HG02840 (cell line): ENCODE measurements around the gene JPH4.

ENCODE experiments used
- ATAC-seq: cut with Tn5 transposase; IDR thresholded peaks from one replicate; pipeline ENCODE4 v1.9.1; 2021; ENCODE audit warnings: mild to moderate bottlenecking, moderate library complexity, moderate number of reproducible peaks; ENCODE audit not compliant: unreplicated experiment, low FRiP score

The JPH4 gene

GRCh38 chr14:23535943-23536342, 42.6 kb downstream of the JPH4 start:
- no peak for ATAC-seq

GRCh38 chr14:23533652-23534435, 44.7 kb downstream of the JPH4 start:
- no peak for ATAC-seq

GRCh38 chr14:23532658-23533057, 45.9 kb downstream of the JPH4 start:
- ATAC-seq, result no peak

- no peak for ATAC-seq
Observed at GRCh38 chr14:23531391-23531790, 47.2 kb downstream of the JPH4 start.

- ATAC-seq, result no peak
Observed at GRCh38 chr14:23530375-23531055, 48.1 kb downstream of the JPH4 start.

- ATAC-seq, result no peak
Observed at GRCh38 chr14:23529016-23529415, 49.6 kb downstream of the JPH4 start.

- no peak for ATAC-seq
Observed at GRCh38 chr14:23528555-23528954, 50.0 kb downstream of the JPH4 start.

GRCh38 chr14:23525611-23526010, 53.0 kb downstream of the JPH4 start:
- ATAC-seq, result no peak

GRCh38 chr14:23524954-23525353, 53.6 kb downstream of the JPH4 start:
- ATAC-seq, result no peak

GRCh38 chr14:23523229-23524016, 55.2 kb downstream of the JPH4 start:
- no peak for ATAC-seq

- ATAC-seq, result no peak
Observed at GRCh38 chr14:23522643-23523198, 55.9 kb downstream of the JPH4 start.

GRCh38 chr14:23521785-23522640, 56.6 kb downstream of the JPH4 start:
- ATAC-seq, result no peak

GRCh38 chr14:23520899-23521533, 57.6 kb downstream of the JPH4 start:
- no peak for ATAC-seq

GRCh38 chr14:23518709-23519108, 59.9 kb downstream of the JPH4 start:
- ATAC-seq, result no peak
